ENCODE results near the gene ACOXL.
"Not testable (repeated sequence)": the region's sequence is repeated elsewhere in the genome, so short reads cannot be mapped to it uniquely, and the experiment has no call there.

ACOXL gene

GRCh38 chr2:110732422-110733413 lies at the start of gene ACOXL:
Gene ACOXL, plus strand, starts transcription at chr2:110732573. Its CDS starts 35,817 bp downstream, at chr2:110768390.
- DNase-seq, result no peak

DNA sequence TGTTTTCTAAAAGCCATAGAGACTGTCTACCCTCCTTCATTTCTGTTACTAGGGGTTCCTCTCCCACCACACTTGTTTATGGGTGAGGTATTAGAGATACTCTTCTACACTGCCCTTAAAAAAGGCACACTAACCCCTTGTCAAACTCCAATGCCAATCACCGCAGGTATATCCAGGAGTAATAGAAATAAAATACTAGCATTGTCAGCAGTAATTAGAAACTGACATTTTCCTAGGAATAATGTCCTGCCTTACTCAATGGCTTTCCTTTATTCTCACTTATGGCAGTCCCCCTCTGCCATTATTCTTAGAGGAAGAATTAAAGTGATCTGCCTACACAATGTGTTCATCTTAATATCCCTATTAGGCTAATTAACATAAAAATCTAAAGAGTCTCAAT lies 49.5 kb upstream of the ACOXL start:
- DNase-seq, result no peak

DNA sequence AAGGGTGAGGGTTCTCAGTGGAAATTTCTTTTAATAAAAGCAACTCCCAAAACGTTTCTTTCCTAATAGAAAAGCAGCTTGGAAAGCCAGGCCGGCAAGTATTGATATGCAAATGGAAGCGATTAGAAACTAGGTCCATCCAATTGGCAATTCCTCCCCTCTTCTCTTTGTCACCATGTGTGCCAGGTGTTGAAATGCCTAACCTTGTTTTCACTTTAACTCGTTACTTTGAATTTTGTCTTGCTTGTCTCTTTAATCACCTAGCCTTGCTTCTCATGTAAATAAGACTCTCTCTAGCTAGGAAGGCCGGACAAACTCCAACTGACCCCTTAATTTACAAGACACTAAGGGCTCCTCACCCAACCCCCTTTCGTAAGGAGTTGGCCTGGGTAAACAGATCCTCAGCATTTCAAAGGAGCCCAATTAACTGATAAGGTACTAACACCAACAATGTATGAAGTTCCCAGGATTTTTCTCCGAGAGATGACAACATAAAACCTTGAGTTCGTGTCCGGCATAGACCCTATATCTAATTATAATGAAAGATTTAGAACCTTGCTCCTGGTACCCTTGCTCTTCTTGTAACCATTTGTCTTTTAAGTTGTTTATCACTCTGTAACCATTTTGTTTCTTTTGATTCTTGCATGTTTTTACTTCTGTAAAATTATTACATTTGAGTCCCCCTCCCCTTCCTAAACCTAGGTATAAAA lies 44.4 kb upstream of the ACOXL start:
- not testable (repeated sequence) for DNase-seq

DNA sequence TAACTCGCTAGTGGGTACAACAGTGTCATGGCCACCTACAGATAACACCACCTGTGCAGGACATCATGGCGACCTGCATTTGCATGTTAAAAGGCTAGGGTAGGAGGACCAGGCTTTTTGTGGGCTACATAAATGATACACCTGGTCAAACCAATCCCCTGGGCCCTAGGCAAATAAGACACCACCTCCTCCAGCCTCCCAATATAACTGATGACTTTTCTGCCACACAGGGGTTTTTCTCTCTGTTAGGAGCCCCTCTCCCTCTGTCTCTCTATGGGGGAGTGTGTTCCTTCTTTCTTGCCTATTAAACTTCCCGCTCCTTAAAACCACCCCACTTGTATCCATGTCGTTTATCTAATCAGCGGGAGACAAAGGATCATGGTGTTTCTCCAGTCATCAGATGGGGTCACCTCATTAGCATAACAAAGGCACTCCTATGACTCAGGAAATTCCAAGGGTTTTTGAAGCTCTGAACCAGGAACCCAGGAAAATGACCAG lies 43.7 kb upstream of the ACOXL start:
- DNase-seq, result no peak

DNA sequence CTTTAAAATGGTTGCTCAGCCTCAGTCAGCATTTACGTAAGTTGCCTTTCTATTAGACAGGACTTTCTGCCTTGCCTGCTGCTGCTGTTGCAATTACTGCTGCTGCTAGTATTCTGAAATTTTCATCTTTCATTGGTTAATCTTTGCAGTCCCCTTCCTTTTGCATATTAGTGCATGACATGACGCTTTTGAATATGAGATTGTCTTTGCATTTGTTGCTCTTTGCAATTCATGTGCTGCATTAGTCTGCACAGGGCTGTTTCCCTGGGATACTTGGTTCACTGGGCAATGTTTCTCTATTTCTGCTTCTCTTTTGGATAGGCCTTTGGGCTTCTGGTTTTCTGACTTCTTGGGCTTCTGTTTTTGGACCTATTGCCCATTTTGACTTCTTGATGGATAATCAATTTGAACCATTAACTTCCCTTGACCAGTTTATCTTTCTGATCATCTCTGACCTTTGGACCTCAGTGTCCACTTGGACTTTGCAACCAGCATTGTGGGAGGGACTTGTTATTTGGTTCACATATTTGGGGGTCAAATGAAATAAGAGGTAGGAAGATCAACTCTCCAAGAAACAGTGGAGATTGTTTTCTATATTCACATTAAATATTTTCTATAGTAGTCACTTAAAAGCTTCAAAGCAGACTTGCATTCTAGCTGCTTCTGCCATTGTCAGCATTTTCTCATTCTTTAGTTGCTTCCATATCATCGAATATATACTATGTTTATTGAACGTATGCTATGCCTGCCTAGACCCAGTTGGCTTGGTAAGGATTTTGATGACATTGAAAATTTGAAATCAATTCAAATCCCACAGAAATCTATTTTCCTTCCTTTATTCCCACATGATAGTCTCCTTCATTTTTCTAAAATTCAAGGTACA lies 42.0 kb upstream of the ACOXL start:
- no peak for DNase-seq

DNA sequence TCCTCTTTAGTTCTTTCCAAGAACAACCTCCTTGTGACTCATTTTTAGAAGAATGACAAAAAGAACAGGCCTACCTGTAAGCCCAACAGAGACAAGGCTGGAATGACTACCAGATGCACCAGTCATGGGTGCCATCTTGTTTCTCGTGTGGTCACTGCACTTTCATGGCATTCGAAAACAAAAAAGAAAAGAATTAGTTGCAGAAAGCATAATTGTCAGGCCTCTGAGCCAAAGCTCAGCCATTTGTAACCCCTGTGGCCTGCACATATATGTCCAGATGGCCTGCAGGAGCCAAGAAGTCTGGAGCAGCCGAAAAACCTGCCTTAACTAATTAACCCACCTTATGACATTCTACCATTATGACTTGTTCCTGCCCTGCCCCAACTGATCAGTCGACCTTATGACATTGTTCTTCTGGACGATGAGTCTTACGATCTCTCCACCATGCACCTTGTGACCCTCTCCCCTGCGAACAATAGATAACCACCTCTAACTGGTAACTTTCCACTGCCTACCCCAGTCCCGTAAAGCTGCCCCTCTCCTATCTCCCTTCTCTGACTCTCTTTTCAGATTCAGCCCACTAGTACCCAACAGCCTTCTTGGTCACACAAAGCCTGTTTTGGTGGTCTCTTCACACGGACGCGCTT lies 40.6 kb upstream of the ACOXL start:
- DNase-seq, result no peak

- not testable (repeated sequence) for DNase-seq
Observed at GRCh38 chr2:110695146-110695898, 37.1 kb upstream of the ACOXL start.

GRCh38 chr2:110698253-110698652 lies 34.1 kb upstream of the ACOXL start:
- DNase-seq, result not testable (repeated sequence)

- no peak for DNase-seq
Observed at GRCh38 chr2:110702514-110703380, 29.6 kb upstream of the ACOXL start.

DNA sequence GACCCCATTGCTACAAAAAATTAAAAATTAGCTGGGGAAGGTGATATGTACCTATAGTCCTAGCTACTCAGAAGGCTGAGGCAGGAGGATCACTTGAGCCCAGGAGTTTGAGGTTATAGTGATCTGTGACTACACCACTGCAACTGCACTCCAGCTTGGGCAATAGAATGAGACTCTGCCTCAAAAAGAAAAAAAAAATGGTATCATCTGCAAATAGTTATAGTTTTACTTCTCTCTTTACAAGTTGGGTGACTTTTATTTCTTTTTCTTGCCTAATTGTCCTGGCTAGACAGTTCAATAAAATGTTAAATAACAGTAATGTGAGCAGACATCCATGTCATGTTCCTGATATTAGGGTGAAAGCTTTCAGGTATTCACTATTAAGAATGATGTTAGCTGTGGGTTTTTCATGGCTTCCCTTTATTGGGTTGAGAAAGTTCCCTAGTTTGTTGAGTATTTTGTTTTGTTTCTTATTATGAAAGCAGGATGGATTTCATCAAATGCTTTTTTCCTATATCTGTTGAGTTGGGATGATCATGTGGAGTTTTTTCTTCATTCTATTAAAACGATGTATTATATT lies 24.9 kb upstream of the ACOXL start:
- DNase-seq, result no peak

GRCh38 chr2:110708455-110708854 lies 23.9 kb upstream of the ACOXL start:
- no peak for DNase-seq

GRCh38 chr2:110712737-110713136 lies 19.6 kb upstream of the ACOXL start:
- DNase-seq, result no peak

- DNase-seq, result peak; percentile 13
Observed at GRCh38 chr2:110713513-110714362, 18.6 kb upstream of the ACOXL start.

DNA sequence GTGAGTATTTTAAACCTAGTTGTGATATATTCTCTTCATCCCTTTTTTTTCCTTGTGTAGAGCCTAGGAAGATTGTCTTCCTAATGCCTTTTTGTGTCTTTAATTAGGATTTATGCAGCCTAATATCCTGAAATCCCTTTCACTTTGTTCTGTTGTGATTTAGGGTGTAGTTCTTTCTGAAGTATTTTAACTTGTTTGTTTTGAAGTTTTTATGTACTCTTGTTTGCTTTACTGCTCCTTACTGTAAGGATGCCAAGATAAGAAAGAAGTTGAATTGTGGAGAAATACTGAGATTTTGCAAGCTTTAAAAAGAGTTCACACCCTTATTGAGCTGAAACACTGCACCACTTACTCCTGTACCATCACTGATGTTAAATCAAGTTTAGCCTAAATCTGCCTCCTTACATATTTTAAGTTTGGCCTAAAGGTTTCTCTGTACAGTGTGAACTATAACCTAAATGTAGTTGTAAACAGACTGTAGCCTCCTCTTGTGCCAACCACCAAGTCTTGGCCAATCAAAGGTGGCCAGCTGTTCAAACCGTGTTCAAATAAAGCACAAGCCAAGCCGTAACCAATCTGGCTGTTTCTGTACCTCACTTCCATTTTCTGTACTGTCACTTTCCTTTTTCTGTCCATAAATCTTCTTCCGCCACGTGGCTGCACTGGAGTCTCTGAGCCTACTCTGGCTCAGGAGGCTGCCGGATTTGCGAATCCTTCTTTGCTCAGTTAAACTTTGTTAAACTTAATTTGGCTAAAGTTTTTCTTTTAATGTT lies 17.7 kb upstream of the ACOXL start:
- DNase-seq, result no peak

- DNase-seq, result no peak
Observed at GRCh38 chr2:110716959-110717645, 15.3 kb upstream of the ACOXL start.

GRCh38 chr2:110717734-110718133 lies 14.6 kb upstream of the ACOXL start:
- DNase-seq, result no peak

DNA sequence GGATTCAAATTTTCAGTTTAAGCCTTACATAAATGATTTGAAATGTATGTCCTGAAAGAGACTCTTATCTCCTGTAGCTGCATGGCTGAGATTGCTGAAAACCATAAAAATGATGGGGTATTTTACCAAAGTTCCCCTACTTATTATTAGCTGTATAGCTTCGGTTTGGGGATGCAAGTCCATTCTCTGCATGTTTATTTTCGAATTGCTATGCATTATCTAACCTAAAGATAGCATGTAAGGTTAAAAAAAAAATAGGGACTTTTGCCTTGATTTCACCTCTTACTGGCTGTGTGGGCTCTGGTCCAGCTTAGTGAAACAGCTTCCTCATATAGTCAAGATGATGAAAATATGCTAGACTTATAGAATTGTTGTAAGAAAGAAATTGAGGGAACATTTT lies 14.0 kb upstream of the ACOXL start:
- DNase-seq, result no peak

DNA sequence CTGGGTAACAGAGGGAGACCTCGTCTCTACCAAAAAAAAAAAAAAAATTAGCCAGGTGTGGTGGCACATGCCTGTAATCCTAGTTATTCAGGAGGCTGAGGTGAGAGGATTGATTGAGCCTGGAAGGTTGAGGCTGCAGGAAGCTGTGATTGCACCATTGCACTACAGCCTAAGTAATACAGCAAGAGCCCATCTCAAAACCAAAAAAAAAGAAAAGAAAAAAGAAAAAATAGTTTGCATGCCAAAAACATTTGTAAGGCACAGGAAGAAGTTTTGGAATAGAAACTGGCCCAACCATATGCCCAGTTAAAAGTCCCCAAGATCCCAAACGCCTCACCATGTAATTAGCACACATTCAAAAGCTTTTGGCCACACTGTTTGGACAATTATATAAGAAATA lies 13.4 kb upstream of the ACOXL start:
- DNase-seq, result no peak

Measured in activated CD4-positive, alpha-beta T cell treated with anti-CD3 and anti-CD28 coated beads, Interleukin-10, Interleukin-2, amounts not matched to agents 100 ng/mL and 50 ng/mL, durations not matched to agents 16 hours and 8 hours (primary cell).